ENCODE data around the gene TFCP2. TPM values are rescaled to one million over a fixed set of nuclear protein-coding genes. Genes with fewer than 3 reads are reported as not detected.

The TFCP2 gene
- total and polyA plus RNA-seq, 2 of the 13 experiments (the other 11 are each of a cell fraction or from before 2014, with no cell fraction given) = 7.6 to 10.0 TPM

DNA sequence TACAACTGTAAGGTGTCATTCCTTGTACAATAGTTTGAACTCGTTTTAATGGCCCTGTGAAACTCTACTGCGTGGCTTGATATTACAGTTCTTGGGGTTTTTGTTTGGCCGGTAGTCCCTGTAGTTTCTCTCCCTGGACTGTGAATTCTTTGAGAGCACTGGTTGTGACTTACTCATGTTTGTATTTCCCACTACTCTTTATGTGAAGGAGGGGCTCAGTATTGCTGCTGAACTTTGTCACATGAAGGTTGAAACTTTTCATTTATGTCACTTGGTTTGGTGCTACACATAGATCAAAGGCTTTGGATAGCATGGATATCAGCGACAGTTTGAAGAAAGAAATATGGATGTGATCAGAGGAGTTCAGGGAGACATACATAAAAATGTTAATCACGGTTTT lies 46.4 kb upstream of the TFCP2 start:
- peak overlapping the region; percentile 65 for H3K9ac ChIP-seq (ENCODE audit: insufficient read depth, low read depth, low read length)
- intact Hi-C loops (cut with micrococcal nuclease; ENCODE audit: unreplicated experiment) = loop anchor here (2.0 kb wide), 1 partner anchor 47 kb away; the partner anchor contains the start of gene TFCP2
- in situ Hi-C loops (cut with HindIII; ENCODE audit: extremely low pct_ligation_motif_present, low pct_unique_long_range_greater_than_20kb) = no loop called here
- H2AFZ ChIP-seq (ENCODE audit: low read length) = no peak overlapping the region
- H3K4me1 ChIP-seq (ENCODE audit: insufficient read depth, low read length) = peaks cover 16% of the 10 kb centered on the region
- WGBS (ENCODE audit: low lambda C conversion rate) = 10% methylated on average over 5 of the region's 5 CpGs
- CTCF ChIA-PET (ENCODE audit: low intra/inter-chr PET ratio, low total read pairs) = no interaction called here
- POLR2A ChIA-PET = interaction anchor here (1.1 to 2.6 kb wide), 5 partner anchors 10 to 136 kb away, joined by 3 to 43 read pairs (median 8); partner anchors contain the start of genes CSRNP2 and DAZAP2
- H4K20me1 ChIP-seq (ENCODE audit: insufficient read depth, low read length) = no peaks in the 10 kb centered on the region
- peak overlapping the region; percentile 44 for H3K27ac ChIP-seq (ENCODE audit: extremely low read length, insufficient read depth, low read length)
- no TSS peak for BruUV-seq (replicated peaks)
- no peaks in the 10 kb centered on the region for H3K36me3 ChIP-seq (replicated peaks in 1 of 2; ENCODE audit: control insufficient read depth in 1 of 2, insufficient read depth in 2 of 2, low read length in 2 of 2)
- H3K79me2 ChIP-seq (ENCODE audit: insufficient read depth, low read length) = no peaks in the 10 kb centered on the region
- no peak; the same call in 2 of the 3 replicates for ATAC-seq
- DNase-seq (ENCODE audit: low spot score) = peak; percentile 57
- H3K4me3 ChIP-seq (replicated peaks in 1 of 3; ENCODE audit: insufficient read depth in 1 of 3, low read depth in 2 of 3, low read length in 3 of 3) = peak overlapping the region in 2 of 3 experiments; percentile 73 to 79; a peak in 4 of 6 replicates
- no peaks in the 10 kb centered on the region; a peak in 1 of 5 replicates for H3K27me3 ChIP-seq (ENCODE audit: control insufficient read depth in 1 of 2, insufficient read depth in 2 of 2, low read length in 2 of 2)
- peak; percentile 28 for FAIRE-seq
- peak overlapping the region; percentile 99 for H3K4me2 ChIP-seq (ENCODE audit: low read depth, low read length)
- no peaks in the 10 kb centered on the region for H3K9me3 ChIP-seq (ENCODE audit: low read length)
- TF ChIP-seq RERE (CRISPR knock-in tag; IDR thresholded peaks at IDR 0.05; ENCODE audit: low read depth) = 0 out of 2 replicates have a peak, but pooled peaks have one; percentile 21
- peak; percentile 34; the same call in 1 of the 2 replicates for TF ChIP-seq BCL6 (CRISPR knock-in tag; IDR thresholded peaks at IDR 0.05)
- no peak for TF ChIP-seq CHD2 (IDR thresholded peaks at IDR 0.05; ENCODE audit: low read depth, low read length)
- TF ChIP-seq EZH2 (conservative IDR thresholded peaks at IDR 0.05; ENCODE audit: low read depth, low read length) = no peak
- TF ChIP-seq SKIL (CRISPR knock-in tag; IDR thresholded peaks at IDR 0.05; ENCODE audit: borderline replicate concordance) = no peak
- no peak for TF ChIP-seq MED13 (CRISPR knock-in tag; IDR thresholded peaks at IDR 0.05)
- TF ChIP-seq JARID2 (CRISPR knock-in tag; IDR thresholded peaks at IDR 0.05; ENCODE audit: insufficient replicate concordance) = no peak
- no peak for TF ChIP-seq ZNF672 (CRISPR knock-in tag; IDR thresholded peaks at IDR 0.05)
- TF ChIP-seq ZBTB7B (CRISPR knock-in tag; IDR thresholded peaks at IDR 0.05) = no peak
- TF ChIP-seq ZNF652 (CRISPR knock-in tag; IDR thresholded peaks at IDR 0.05; ENCODE audit: borderline replicate concordance, low read depth) = no peak
- peak; percentile 58; the same call in 1 of the 2 replicates for TF ChIP-seq SIN3B (IDR thresholded peaks at IDR 0.05; ENCODE audit: low read length)
- no peak for TF ChIP-seq ZNF597 (CRISPR knock-in tag; IDR thresholded peaks at IDR 0.05)
- peak; percentile 41 for TF ChIP-seq HNF4A (CRISPR knock-in tag; IDR thresholded peaks at IDR 0.05)
- TF ChIP-seq NFE2 (CRISPR knock-in tag; IDR thresholded peaks at IDR 0.05) = no peak
- TF ChIP-seq SAP130 (CRISPR knock-in tag; IDR thresholded peaks at IDR 0.05; ENCODE audit: low read depth) = peak; percentile 55

Measured in HepG2 (cell line).